Testis (tissue), 3 donors: ENCODE data around the gene PTPRA. TPM values are rescaled to one million over a fixed set of nuclear protein-coding genes. Genes with fewer than 3 reads are reported as not detected.

Source experiments
- DNase-seq: peaks from one replicate; pipeline ENCODE4 v3.0.0-alpha.2; 2019
- H3K27ac ChIP-seq, 2 donors: fragments of 200-600 bp; sonication (generic); one replicate each; pipeline ENCODE4 v1.5.1; 2019
- H3K27me3 ChIP-seq: fragments of 200-600 bp; sonication (generic); one replicate; pipeline ENCODE4 v1.5.1; 2019
- H3K36me3 ChIP-seq: fragments of 200-600 bp; sonication (generic); one replicate; pipeline ENCODE4 v1.5.1; 2017; ENCODE audit warnings: low read depth; ENCODE audit errors: missing control alignments
- H3K4me1 ChIP-seq: fragments of 200-600 bp; sonication (generic); one replicate; pipeline ENCODE4 v1.5.1; 2019
- H3K4me3 ChIP-seq, 2 donors: fragments of 200-600 bp; sonication (generic); one replicate each; pipeline ENCODE4 v1.5.1; 2017 to 2019
- H3K9me3 ChIP-seq: fragments of 200-600 bp; sonication (generic); one replicate; pipeline ENCODE4 v1.5.1; 2017
- CTCF ChIP-seq, 3 experiments: fragments of 450-650 bp in 2 of 3; fragments of 200-600 bp in 1 of 3; sonication (generic) in 1 of 3; IDR thresholded peaks; one replicate each; pipeline ENCODE4 v1.5.1; 2016 to 2019; ENCODE audit warnings: antibody characterized with exemption in 3 of 3, mild to moderate bottlenecking in 2 of 3, moderate library complexity in 1 of 3
- POLR2A ChIP-seq: fragments of 450-650 bp; IDR thresholded peaks from one replicate; pipeline ENCODE4 v1.6.1; 2017; ENCODE audit warnings: antibody characterized with exemption, mild to moderate bottlenecking, moderate library complexity
- WGBS, 2 donors: methylation state at CpG; one replicate each; pipeline ENCODE4 v1.1.5; 2018; 5-methylcytosine and 5-hydroxymethylcytosine counted together
- intact Hi-C: fragments of 100-400 bp; cut with DNase I; formaldehyde crosslinking; loops from one replicate; pipeline ENCODE4 v1.15.1; 2023; ENCODE audit warnings: low total_unique reads
- polyA plus RNA-seq: library from polyadenylated mRNA; stranded (reverse); fragments of 350-450 nt; fragmentation: Illumina TruSeq; extraction: RNeasy Lipid Tissue Mini Kit (QIAGEN cat#74804); gene quantifications from one replicate; pipeline ENCODE4 v1.2.3, GENCODE V29; 2014; ENCODE audit warnings: low read depth, low replicate concordance; ENCODE audit not compliant: insufficient read depth
- total RNA-seq, 2 donors: library from RNA; depleted of rRNA; stranded (reverse); fragments of >200 nt; gene quantifications; one replicate each; pipeline ENCODE4 v1.2.3, GENCODE V29; 2016

PTPRA gene
- total and polyA plus RNA-seq, 3 donors from 2014 or later: 52.0 to 83.8 (median 68.9) TPM

- no peaks in the 10 kb centered on the region for H3K9me3 ChIP-seq
- H3K27me3 ChIP-seq: no peaks in the 10 kb centered on the region
- H3K27ac ChIP-seq: no peak overlapping the region
- no peaks in the 10 kb centered on the region for H3K36me3 ChIP-seq
- TF ChIP-seq CTCF (IDR thresholded peaks at IDR 0.05) (no peak), POLR2A (no peak)
- DNase-seq: no peak
- WGBS, 2 donors: 95 to 99% methylated on average over 8 to 10 of the region's 10 CpGs
- H3K4me3 ChIP-seq: no peak overlapping the region
- H3K4me1 ChIP-seq: no peaks in the 10 kb centered on the region
- intact Hi-C loops: no loop called here
Observed at GRCh38 chr20:2865101-2865500, 8.2 kb upstream of the PTPRA start.

GRCh38 chr20:2865630-2866029 lies 7.7 kb upstream of the PTPRA start:
- no peak for DNase-seq
- intact Hi-C loops: no loop called here
- Histone ChIP-seq H3K27ac (no peak overlapping the region), H3K4me1 (peaks cover 3% of the 10 kb centered on the region), H3K27me3 (no peaks in the 10 kb centered on the region), H3K4me3 (no peak overlapping the region), H3K9me3 (no peaks in the 10 kb centered on the region), H3K36me3 (no peaks in the 10 kb centered on the region)
- TF ChIP-seq POLR2A: no peak
- no peak for TF ChIP-seq CTCF (IDR thresholded peaks at IDR 0.05)
- whole genome bisulfite sequencing, 2 donors: 85 to 88% methylated on average over 3 of the region's 3 CpGs

GRCh38 chr20:2866236-2866635 lies 7.0 kb upstream of the PTPRA start:
- intact Hi-C loops: no loop called here
- Histone ChIP-seq H3K4me1 (peaks cover 5% of the 10 kb centered on the region), H3K27ac (no peak overlapping the region), H3K4me3 (no peak overlapping the region), H3K9me3 (no peaks in the 10 kb centered on the region), H3K36me3 (no peaks in the 10 kb centered on the region), H3K27me3 (no peaks in the 10 kb centered on the region)
- no peak for TF ChIP-seq POLR2A
- TF ChIP-seq CTCF (IDR thresholded peaks at IDR 0.05): no peak
- 85 to 97% methylated on average over 10 to 11 of the region's 11 CpGs for WGBS, 2 donors
- no peak for DNase-seq

- DNase-seq: no peak
- H3K9me3 ChIP-seq: no peaks in the 10 kb centered on the region
- peaks cover 14% of the 10 kb centered on the region for H3K4me1 ChIP-seq
- intact Hi-C loops: no loop called here
- 83 to 84% methylated on average over 12 of the region's 12 CpGs for WGBS, 2 donors
- no peak for TF ChIP-seq POLR2A
- TF ChIP-seq CTCF (IDR thresholded peaks at IDR 0.05): no peak
- no peaks in the 10 kb centered on the region for H3K27me3 ChIP-seq
- H3K36me3 ChIP-seq: no peaks in the 10 kb centered on the region
- H3K4me3 ChIP-seq: no peak overlapping the region
- H3K27ac ChIP-seq: no peak overlapping the region
Observed at GRCh38 chr20:2867081-2867864, 6.0 kb upstream of the PTPRA start.

GRCh38 chr20:2869381-2869780 lies 3.9 kb upstream of the PTPRA start:
- Histone ChIP-seq H3K36me3 (no peaks in the 10 kb centered on the region), H3K9me3 (no peaks in the 10 kb centered on the region), H3K27me3 (no peaks in the 10 kb centered on the region), H3K4me1 (peaks cover 17% of the 10 kb centered on the region), H3K4me3 (no peak overlapping the region), H3K27ac (no peak overlapping the region)
- intact Hi-C loops: no loop called here
- DNase-seq: no peak
- 92 to 93% methylated on average over 3 of the region's 3 CpGs for WGBS, 2 donors
- TF ChIP-seq POLR2A: no peak
- TF ChIP-seq CTCF (IDR thresholded peaks at IDR 0.05): no peak
